Keratinocyte (primary cell): ENCODE results near the gene ARL4C. TPM values are rescaled to one million over a fixed set of nuclear protein-coding genes. Genes with fewer than 3 reads are reported as not detected.

Experiments
- DNase-seq: peaks from one replicate; pipeline ENCODE4 v3.0.0-alpha.2; 2011; ENCODE audit warnings: low read depth, missing footprints, low spot score
- FAIRE-seq: peaks from 2 replicates; lab custom pipeline; 2011; peaks lifted over from hg19 to GRCh38; lab: Jason Lieb, UNC
- H2AFZ ChIP-seq: 2 replicates; pipeline ENCODE4 v1.6.0; 2012; ENCODE audit warnings: low read length, control low read depth, inconsistent platforms; ENCODE audit not compliant: control insufficient read depth
- H3K27ac ChIP-seq: 2 replicates; pipeline ENCODE4 v1.5.1; 2011; ENCODE audit warnings: low read length; ENCODE audit not compliant: control insufficient read depth, insufficient read depth
- H3K27me3 ChIP-seq: 3 replicates; pipeline ENCODE4 v1.6.0; 2011; ENCODE audit warnings: low read length; ENCODE audit not compliant: control insufficient read depth, insufficient read depth; ENCODE audit errors: extremely low read depth
- H3K36me3 ChIP-seq, 2 experiments: 2 replicates in 1 of 2; 3 replicates in 1 of 2; pipeline ENCODE4 v1.5.1; 2011; ENCODE audit warnings: low read length in 2 of 2, mild to moderate bottlenecking in 1 of 2; ENCODE audit not compliant: control insufficient read depth in 2 of 2, insufficient read depth in 2 of 2; ENCODE audit errors: extremely low read depth in 1 of 2
- H3K4me1 ChIP-seq: 3 replicates; pipeline ENCODE4 v1.5.1; 2011; ENCODE audit warnings: low read length; ENCODE audit not compliant: control insufficient read depth, insufficient read depth; ENCODE audit errors: extremely low read depth
- H3K4me2 ChIP-seq: 3 replicates; pipeline ENCODE4 v1.6.0; 2011; ENCODE audit warnings: low read depth, low read length; ENCODE audit not compliant: control insufficient read depth, insufficient read depth; ENCODE audit errors: extremely low read depth
- H3K4me3 ChIP-seq, 3 experiments: fragments of 200-600 bp in 1 of 3; sonication (generic) in 1 of 3; 2 replicates in 2 of 3; 3 replicates in 1 of 3; pipeline ENCODE4 v1.5.1; 2011 to 2016; ENCODE audit warnings: low read length in 3 of 3, mild to moderate bottlenecking in 3 of 3, control low read depth in 2 of 3, inconsistent platforms in 1 of 3, low read depth in 1 of 3, mixed read lengths in 1 of 3, mixed run types in 1 of 3, moderate library complexity in 1 of 3; ENCODE audit not compliant: control insufficient read depth in 2 of 3, insufficient read depth in 2 of 3; ENCODE audit errors: extremely low read depth in 1 of 3
- H3K79me2 ChIP-seq: 2 replicates; pipeline ENCODE4 v1.6.0; 2012; ENCODE audit warnings: low read length; ENCODE audit not compliant: control insufficient read depth, insufficient read depth
- H3K9ac ChIP-seq: 3 replicates; pipeline ENCODE4 v1.6.0; 2011; ENCODE audit warnings: low read length; ENCODE audit not compliant: control insufficient read depth, insufficient read depth; ENCODE audit errors: extremely low read depth
- H3K9me1 ChIP-seq: 3 replicates; pipeline ENCODE4 v1.6.0; 2011; ENCODE audit warnings: low read length; ENCODE audit not compliant: control insufficient read depth, insufficient read depth; ENCODE audit errors: extremely low read depth
- H3K9me3 ChIP-seq: 2 replicates; pipeline ENCODE4 v1.5.1; 2012; ENCODE audit warnings: low read depth, low read length; ENCODE audit not compliant: control insufficient read depth
- H4K20me1 ChIP-seq: 3 replicates; pipeline ENCODE4 v1.6.0; 2011; ENCODE audit warnings: low read length; ENCODE audit not compliant: control insufficient read depth, insufficient read depth; ENCODE audit errors: extremely low read depth
- EZH2 ChIP-seq: IDR thresholded peaks from one replicate; pipeline ENCODE4 v1.6.1; 2012; ENCODE audit warnings: inconsistent platforms, mild to moderate bottlenecking, low read length, moderate library complexity
- dilution Hi-C: fragments of 300-500 bp; cut with MboI; formaldehyde crosslinking; loops from one replicate; pipeline ENCODE4 v1.7.0; 2020; ENCODE audit warnings: low sequenced_read_pairs; ENCODE audit not compliant: extremely low pct_ligation_motif_present
- polyA plus RNA-seq, 5 experiments: library from polyadenylated mRNA; depleted of rRNA in 3 of 5; stranded (reverse) in 3 of 5; stranded (forward) in 1 of 5; unstranded in 1 of 5; fragments of >200 nt; gene quantifications; 1 replicate in 1 of 5; 2 replicates in 3 of 5; 3 replicates in 1 of 5; pipeline versions ENCODE4 v1.2.1 to v1.2.3, GENCODE V29; 2011 to 2012; ENCODE audit warnings: missing spikeins in 2 of 5, low read depth in 1 of 5, low replicate concordance in 1 of 5
- TF ChIP-seq, protein P1 (sequence below), 3 experiments: IDR thresholded peaks in 1 of 3; conservative IDR thresholded peaks in 1 of 3; optimal IDR thresholded peaks in 1 of 3; 2 replicates in 2 of 3; 3 replicates in 1 of 3; pipeline versions ENCODE3 to v1.5.1; 2011; ENCODE audit warnings: low read length in 3 of 3, mild to moderate bottlenecking in 3 of 3, moderate library complexity in 2 of 3, control low read depth in 1 of 3, inconsistent platforms in 1 of 3; ENCODE audit not compliant: insufficient read depth in 2 of 3; ENCODE audit errors: extremely low read depth in 1 of 3

ARL4C gene
- polyA plus RNA-seq, 1 donor (not counting 4 experiments of a cell fraction or from before 2014, with no cell fraction given), result 79.5 TPM

- dilution Hi-C loops, result no loop called here
- Histone ChIP-seq H3K27ac (peak overlapping the region; percentile 81), H3K79me2 (no peaks in the 10 kb centered on the region), H3K4me3 (peak overlapping the region in 1 of 3 experiments; percentile 47), H2AFZ (peak overlapping the region; percentile 51), H3K27me3 (no peaks in the 10 kb centered on the region), H3K9ac (peak overlapping the region; percentile 57), H3K4me1 (peaks cover 42% of the 10 kb centered on the region), H3K9me1 (no peaks in the 10 kb centered on the region), H3K36me3 (no peaks in the 10 kb centered on the region), H3K9me3 (no peaks in the 10 kb centered on the region), H3K4me2 (peak overlapping the region; percentile 64), H4K20me1 (no peaks in the 10 kb centered on the region)
- TF ChIP-seq EZH2, result no peak
- TF ChIP-seq, protein P1, sequence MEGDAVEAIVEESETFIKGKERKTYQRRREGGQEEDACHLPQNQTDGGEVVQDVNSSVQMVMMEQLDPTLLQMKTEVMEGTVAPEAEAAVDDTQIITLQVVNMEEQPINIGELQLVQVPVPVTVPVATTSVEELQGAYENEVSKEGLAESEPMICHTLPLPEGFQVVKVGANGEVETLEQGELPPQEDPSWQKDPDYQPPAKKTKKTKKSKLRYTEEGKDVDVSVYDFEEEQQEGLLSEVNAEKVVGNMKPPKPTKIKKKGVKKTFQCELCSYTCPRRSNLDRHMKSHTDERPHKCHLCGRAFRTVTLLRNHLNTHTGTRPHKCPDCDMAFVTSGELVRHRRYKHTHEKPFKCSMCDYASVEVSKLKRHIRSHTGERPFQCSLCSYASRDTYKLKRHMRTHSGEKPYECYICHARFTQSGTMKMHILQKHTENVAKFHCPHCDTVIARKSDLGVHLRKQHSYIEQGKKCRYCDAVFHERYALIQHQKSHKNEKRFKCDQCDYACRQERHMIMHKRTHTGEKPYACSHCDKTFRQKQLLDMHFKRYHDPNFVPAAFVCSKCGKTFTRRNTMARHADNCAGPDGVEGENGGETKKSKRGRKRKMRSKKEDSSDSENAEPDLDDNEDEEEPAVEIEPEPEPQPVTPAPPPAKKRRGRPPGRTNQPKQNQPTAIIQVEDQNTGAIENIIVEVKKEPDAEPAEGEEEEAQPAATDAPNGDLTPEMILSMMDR (optimal IDR thresholded peaks at IDR 0.05 in 1 of 3, IDR thresholded peaks at IDR 0.05 in 1 of 3, conservative IDR thresholded peaks at IDR 0.05 in 1 of 3; ENCODE audit: extremely low read depth in 1 of 3, insufficient read depth in 2 of 3, low read length in 3 of 3), result no peak
- FAIRE-seq (no peak), DNase-seq (no peak)
These were observed 49.7 kb downstream of the ARL4C start for GRCh38 chr2:234447189-234447588.

- DNase-seq, result peak; percentile 80
- TF ChIP-seq, protein P1 (optimal IDR thresholded peaks at IDR 0.05 in 1 of 3, IDR thresholded peaks at IDR 0.05 in 1 of 3, conservative IDR thresholded peaks at IDR 0.05 in 1 of 3; ENCODE audit: extremely low read depth in 1 of 3, insufficient read depth in 2 of 3, low read length in 3 of 3), result no peak
- TF ChIP-seq EZH2, result no peak
- H3K4me1 ChIP-seq, result peaks cover 36% of the 10 kb centered on the region
- no peaks in the 10 kb centered on the region for H3K27me3 ChIP-seq
- H3K4me2 ChIP-seq, result peak overlapping the region; percentile 64
- peak overlapping the region; percentile 81 for H3K27ac ChIP-seq
- H2AFZ ChIP-seq, result peak overlapping the region; percentile 11
- H3K9ac ChIP-seq, result peak overlapping the region; percentile 57
- H3K36me3 ChIP-seq, result no peaks in the 10 kb centered on the region
- H3K4me3 ChIP-seq, result no peak overlapping the region
- dilution Hi-C loops, result no loop called here
- peak; percentile 95 for FAIRE-seq
- no peaks in the 10 kb centered on the region for H3K9me1 ChIP-seq
- H3K9me3 ChIP-seq, result no peaks in the 10 kb centered on the region
- H3K79me2 ChIP-seq, result no peaks in the 10 kb centered on the region
- no peaks in the 10 kb centered on the region for H4K20me1 ChIP-seq
These were observed 50.3 kb downstream of the ARL4C start for GRCh38 chr2:234446404-234447076.
